OCI-LY3 (cell line): ENCODE measurements around the gene POU2AF3.
A peak's percentile ranks its signal among the peaks of the same experiment; 100 is the strongest.

ENCODE experiments used
- H2AFZ ChIP-seq: fragments of 200-600, 300-600 bp; shearing (Covaris generic); 2 replicates; pipeline ENCODE4 v1.6.0; 2014; ENCODE audit warnings: antibody characterized with exemption, low read depth, low read length
- H3K27ac ChIP-seq: fragments of 200-600, 300-600 bp; sonication (generic); 2 replicates; pipeline ENCODE4 v1.5.1; 2014; ENCODE audit warnings: mild to moderate bottlenecking, low read length, moderate library complexity, mixed read lengths
- H3K27me3 ChIP-seq: fragments of 200-600, 300-600 bp; sonication (generic); 2 replicates; pipeline ENCODE4 v1.6.1; 2014; ENCODE audit warnings: low read depth, low read length, mixed read lengths
- H3K36me3 ChIP-seq: fragments of 200-600, 300-600 bp; sonication (generic); replicated peaks from 2 replicates; pipeline ENCODE3; 2014; ENCODE audit warnings: low read depth, low read length, mixed read lengths
- H3K4me1 ChIP-seq: fragments of 300-600, 200-600 bp; sonication (generic); 2 replicates; pipeline ENCODE4 v1.6.1; 2014; ENCODE audit warnings: low read length, mixed read lengths
- H3K4me2 ChIP-seq: fragments of 200-600, 300-600 bp; sonication (generic); 2 replicates; pipeline ENCODE4 v1.6.1; 2014; ENCODE audit warnings: low read length, mixed read lengths
- H3K4me3 ChIP-seq: fragments of 300-600, 200-600 bp; sonication (generic); 2 replicates; pipeline ENCODE4 v1.5.1; 2014; ENCODE audit warnings: antibody characterized with exemption, mild to moderate bottlenecking, low read length, moderate library complexity
- H3K79me2 ChIP-seq: fragments of 300-600, 200-600 bp; shearing (Covaris generic); 2 replicates; pipeline ENCODE4 v1.6.1; 2014; ENCODE audit warnings: mild to moderate bottlenecking, low read length, mixed read lengths
- H3K9ac ChIP-seq: fragments of 300-600, 200-600 bp; shearing (Covaris generic); 2 replicates; pipeline ENCODE4 v1.6.0; 2014; ENCODE audit warnings: mild to moderate bottlenecking, low read length, moderate library complexity
- H3K9me3 ChIP-seq: fragments of 200-600, 300-600 bp; shearing (Covaris generic); 2 replicates; pipeline ENCODE4 v1.6.1; 2014; ENCODE audit warnings: low read length, mixed read lengths; ENCODE audit not compliant: insufficient read depth
- H4K20me1 ChIP-seq: fragments of 200-600, 300-600 bp; sonication (generic); 2 replicates; pipeline ENCODE4 v1.6.1; 2016; ENCODE audit warnings: low read length, mixed read lengths; ENCODE audit not compliant: insufficient read depth
- EZH2phosphoT487 ChIP-seq: fragments of 200-600 bp; shearing (Covaris generic); IDR thresholded peaks from 2 replicates; pipeline ENCODE4 v1.6.1; 2018; ENCODE audit warnings: antibody characterized with exemption, mixed run types, low read depth
- TF ChIP-seq, protein P1 (sequence below): fragments of 200-600, 300-600 bp; sonication (generic); IDR thresholded peaks from 2 replicates; pipeline ENCODE4 v1.5.1; 2014; ENCODE audit warnings: antibody characterized with exemption, low read length, low read depth

POU2AF3 gene

GRCh38 chr11:111296196-111296595 lies 2.1 kb upstream of the POU2AF3 start:
- TF ChIP-seq EZH2phosphoT487, result no peak
- TF ChIP-seq, protein P1, sequence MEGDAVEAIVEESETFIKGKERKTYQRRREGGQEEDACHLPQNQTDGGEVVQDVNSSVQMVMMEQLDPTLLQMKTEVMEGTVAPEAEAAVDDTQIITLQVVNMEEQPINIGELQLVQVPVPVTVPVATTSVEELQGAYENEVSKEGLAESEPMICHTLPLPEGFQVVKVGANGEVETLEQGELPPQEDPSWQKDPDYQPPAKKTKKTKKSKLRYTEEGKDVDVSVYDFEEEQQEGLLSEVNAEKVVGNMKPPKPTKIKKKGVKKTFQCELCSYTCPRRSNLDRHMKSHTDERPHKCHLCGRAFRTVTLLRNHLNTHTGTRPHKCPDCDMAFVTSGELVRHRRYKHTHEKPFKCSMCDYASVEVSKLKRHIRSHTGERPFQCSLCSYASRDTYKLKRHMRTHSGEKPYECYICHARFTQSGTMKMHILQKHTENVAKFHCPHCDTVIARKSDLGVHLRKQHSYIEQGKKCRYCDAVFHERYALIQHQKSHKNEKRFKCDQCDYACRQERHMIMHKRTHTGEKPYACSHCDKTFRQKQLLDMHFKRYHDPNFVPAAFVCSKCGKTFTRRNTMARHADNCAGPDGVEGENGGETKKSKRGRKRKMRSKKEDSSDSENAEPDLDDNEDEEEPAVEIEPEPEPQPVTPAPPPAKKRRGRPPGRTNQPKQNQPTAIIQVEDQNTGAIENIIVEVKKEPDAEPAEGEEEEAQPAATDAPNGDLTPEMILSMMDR, result no peak
- Histone ChIP-seq H3K36me3 (no peaks in the 10 kb centered on the region), H3K4me1 (peaks cover 16% of the 10 kb centered on the region), H3K27me3 (no peaks in the 10 kb centered on the region), H4K20me1 (no peaks in the 10 kb centered on the region), H3K9ac (no peak overlapping the region), H3K79me2 (no peaks in the 10 kb centered on the region), H3K4me3 (no peak overlapping the region), H3K27ac (no peak overlapping the region), H3K9me3 (no peaks in the 10 kb centered on the region), H3K4me2 (0 out of 2 replicates have a peak overlapping the region, but pooled peaks have one; percentile 18), H2AFZ (no peak overlapping the region)

DNA sequence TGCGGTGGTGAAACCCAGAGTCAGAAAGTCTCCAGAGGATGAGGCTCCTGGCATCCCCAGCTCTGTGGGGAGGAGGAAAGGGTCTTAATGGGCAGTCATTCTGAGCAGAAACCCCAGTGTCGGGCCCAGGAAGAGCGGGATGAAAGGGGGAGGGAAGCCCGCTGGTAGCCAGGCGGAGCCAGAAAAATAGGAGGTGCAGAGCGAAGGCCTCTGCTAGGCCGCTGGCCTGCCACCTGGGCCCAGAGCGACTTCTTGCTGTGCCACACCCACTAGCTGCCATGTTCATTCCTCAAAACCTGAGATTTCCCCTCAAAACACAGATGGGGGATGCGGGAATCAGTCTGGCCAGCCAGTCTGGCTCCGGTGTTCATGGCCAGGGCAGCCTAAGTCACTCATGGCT lies 650 bp upstream of the POU2AF3 start:
- Histone ChIP-seq H3K9ac (no peak overlapping the region), H3K36me3 (no peaks in the 10 kb centered on the region), H3K79me2 (no peaks in the 10 kb centered on the region), H3K4me3 (no peak overlapping the region), H3K9me3 (no peaks in the 10 kb centered on the region), H3K4me1 (peaks cover 30% of the 10 kb centered on the region), H4K20me1 (no peaks in the 10 kb centered on the region), H3K27ac (no peak overlapping the region), H2AFZ (no peak overlapping the region), H3K27me3 (no peaks in the 10 kb centered on the region), H3K4me2 (no peak overlapping the region)
- TF ChIP-seq EZH2phosphoT487, result no peak
- TF ChIP-seq, protein P1, result no peak

GRCh38 chr11:111299101-111300026 lies 1.0 kb downstream of the POU2AF3 start:
- no peaks in the 10 kb centered on the region for H3K27me3 ChIP-seq
- H3K79me2 ChIP-seq, result no peaks in the 10 kb centered on the region
- peak overlapping the region; percentile 54 for H3K4me3 ChIP-seq
- TF ChIP-seq, protein P1, result no peak
- no peak for TF ChIP-seq EZH2phosphoT487
- H4K20me1 ChIP-seq, result no peaks in the 10 kb centered on the region
- peak overlapping the region; percentile 21; the same call in 1 of the 2 replicates for H3K9ac ChIP-seq
- H3K4me1 ChIP-seq, result peaks cover 37% of the 10 kb centered on the region
- no peaks in the 10 kb centered on the region for H3K36me3 ChIP-seq
- peak overlapping the region; percentile 38 for H3K4me2 ChIP-seq
- no peak overlapping the region for H3K27ac ChIP-seq
- H3K9me3 ChIP-seq, result no peaks in the 10 kb centered on the region
- H2AFZ ChIP-seq, result no peak overlapping the region

DNA sequence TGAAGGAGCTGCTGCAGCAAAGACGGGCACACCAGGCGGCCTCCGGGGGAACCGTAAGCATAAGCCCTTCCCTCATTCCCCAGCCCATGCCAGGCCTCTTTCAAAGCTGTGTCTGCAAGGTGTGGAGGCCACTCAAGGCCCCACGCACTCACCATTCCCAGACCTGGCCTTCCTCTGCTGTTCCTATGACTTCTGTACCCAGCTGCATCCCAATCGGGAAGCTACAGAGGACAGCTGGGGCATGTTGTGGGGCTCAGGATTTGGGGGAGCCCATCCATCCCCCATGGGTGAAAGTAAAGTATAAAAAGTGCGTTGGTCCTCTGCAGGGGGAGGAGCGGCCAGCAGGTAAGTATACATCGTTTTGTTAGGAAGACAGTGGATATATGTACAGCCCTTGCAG lies 2.2 kb downstream of the POU2AF3 start:
- Histone ChIP-seq H3K4me1 (peaks cover 39% of the 10 kb centered on the region), H3K4me2 (peak overlapping the region; percentile 41), H2AFZ (no peak overlapping the region), H3K36me3 (no peaks in the 10 kb centered on the region), H3K79me2 (no peaks in the 10 kb centered on the region), H3K4me3 (no peak overlapping the region), H3K27ac (no peak overlapping the region), H3K9ac (no peak overlapping the region), H4K20me1 (no peaks in the 10 kb centered on the region), H3K9me3 (no peaks in the 10 kb centered on the region), H3K27me3 (no peaks in the 10 kb centered on the region)
- no peak for TF ChIP-seq EZH2phosphoT487
- TF ChIP-seq, protein P1, result no peak
